ENCODE measurements around the gene SLC25A25. TPM values are rescaled to one million over a fixed set of nuclear protein-coding genes. Genes with fewer than 3 reads are reported as not detected.
A peak's percentile ranks its signal among the peaks of the same experiment; 100 is the strongest.

The SLC25A25 gene
- total RNA-seq, 4 donors from 2014 or later: 15.8 to 37.9 (median 24.1) TPM

GRCh38 chr9:128062279-128062678 is 5.8 kb upstream of the SLC25A25 start:
- H3K9me3 ChIP-seq: no peaks in the 10 kb centered on the region
- peaks cover 5 to 34% (median 8%) of the 10 kb centered on the region in 3 donors for H3K36me3 ChIP-seq
- no peak for DNase-seq
- no peaks in the 10 kb centered on the region for H3K27me3 ChIP-seq
- H3K4me1 ChIP-seq: peaks cover 15 to 73% (median 25%) of the 10 kb centered on the region in 3 donors
- H3K4me3 ChIP-seq: no peak overlapping the region
- H3K27ac ChIP-seq: peak overlapping the region in 1 of 4 donors; percentile 40
- WGBS, 2 donors: 70 to 72% methylated on average over 4 to 6 of the region's 6 CpGs
- TF ChIP-seq CTCF (IDR thresholded peaks at IDR 0.05) (no peak), POLR2A (IDR thresholded peaks at IDR 0.05) (no peak)
- intact Hi-C loops (cut with DNase I): no loop called here

GRCh38 chr9:128062846-128063831 is 4.9 kb upstream of the SLC25A25 start:
- 85 to 86% methylated on average over 9 to 14 of the region's 28 CpGs for WGBS, 2 donors
- Histone ChIP-seq H3K27me3 (no peaks in the 10 kb centered on the region), H3K36me3 (peaks cover 5 to 34% (median 8%) of the 10 kb centered on the region in 3 donors), H3K27ac (peak overlapping the region in 1 of 4 donors; percentile 40), H3K4me3 (no peak overlapping the region), H3K9me3 (no peaks in the 10 kb centered on the region), H3K4me1 (peaks cover 15 to 68% (median 25%) of the 10 kb centered on the region in 3 donors)
- TF ChIP-seq CTCF (IDR thresholded peaks at IDR 0.05) (no peak), POLR2A (IDR thresholded peaks at IDR 0.05) (no peak)
- DNase-seq: no peak
- intact Hi-C loops (cut with DNase I): no loop called here

GRCh38 chr9:128065907-128066712 is 1.9 kb upstream of the SLC25A25 start:
- intact Hi-C loops (cut with DNase I): no loop called here
- Histone ChIP-seq H3K9me3 (no peaks in the 10 kb centered on the region), H3K27me3 (no peaks in the 10 kb centered on the region), H3K36me3 (peaks cover 4 to 27% (median 8%) of the 10 kb centered on the region in 3 donors), H3K4me3 (peak overlapping the region; percentile 33 to 99 (median 96)), H3K4me1 (peaks cover 22 to 80% (median 38%) of the 10 kb centered on the region in 3 donors), H3K27ac (peak overlapping the region; percentile 96 to 100 (median 99))
- WGBS, 2 donors: 81 to 85% methylated on average over 11 to 13 of the region's 18 CpGs
- TF ChIP-seq CTCF (IDR thresholded peaks at IDR 0.05): no peak
- no peak for TF ChIP-seq POLR2A (IDR thresholded peaks at IDR 0.05)
- no peak for DNase-seq

- Histone ChIP-seq H3K4me3 (peak within 1 kb of the TSS; percentile 94 to 99 (median 98)), H3K27me3 (no peaks in the 10 kb centered on the region), H3K9me3 (no peaks in the 10 kb centered on the region), H3K27ac (peak within 1 kb of the TSS; percentile 96 to 100 (median 99)), H3K36me3 (peaks cover 0 to 19% (median 8%) of the 10 kb centered on the region in 3 donors), H3K4me1 (peaks cover 31 to 80% (median 45%) of the 10 kb centered on the region in 3 donors)
- peak in 2 of 4 donors; percentile 58 to 79 for TF ChIP-seq POLR2A (IDR thresholded peaks at IDR 0.05)
- TF ChIP-seq CTCF (IDR thresholded peaks at IDR 0.05): no peak
- WGBS, 2 donors: 35 to 42% methylated on average over 30 to 54 of the region's 54 CpGs
- peak; percentile 88 for DNase-seq
- intact Hi-C loops (cut with DNase I): no loop called here
Observed at GRCh38 chr9:128066713-128067644, 1.1 kb upstream of the SLC25A25 start, which contains the start of gene NAIF1. Gene NAIF1 (minus strand): TSS chr9:128067320. CDS start chr9:128067101, 219 bp downstream.

Data from esophagus squamous epithelium (tissue), 5 donors.